H9 (cell line): ENCODE data around the gene EPHA4. TPM values are rescaled to one million over a fixed set of nuclear protein-coding genes. Genes with fewer than 3 reads are reported as not detected.

ENCODE experiments used
- DNase-seq: peaks from one replicate; pipeline ENCODE4 v3.0.0-alpha.2; 2017
- H2AFZ ChIP-seq: one replicate; pipeline ENCODE4 v1.6.1; 2013; ENCODE audit warnings: mild to moderate bottlenecking, low read length, control low read depth, moderate library complexity
- H2AK5ac ChIP-seq: 2 replicates; pipeline ENCODE4 v1.6.1; 2013; ENCODE audit warnings: low read length, control low read depth, mixed read lengths; ENCODE audit not compliant: insufficient read length
- H2BK120ac ChIP-seq: one replicate; pipeline ENCODE4 v1.6.1; 2013; ENCODE audit warnings: low read depth, mild to moderate bottlenecking, low read length, control low read depth, inconsistent platforms; ENCODE audit not compliant: poor library complexity, severe bottlenecking
- H2BK12ac ChIP-seq: 2 replicates; pipeline ENCODE4 v1.6.1; 2013; ENCODE audit warnings: low read length, control low read depth, mixed read lengths, low read depth; ENCODE audit not compliant: insufficient read length
- H2BK15ac ChIP-seq: 2 replicates; pipeline ENCODE4 v1.6.1; 2013; ENCODE audit warnings: low read depth, low read length, control low read depth
- H2BK20ac ChIP-seq: one replicate; pipeline ENCODE4 v1.6.1; 2013; ENCODE audit warnings: low read depth, mild to moderate bottlenecking, low read length, control low read depth, inconsistent platforms; ENCODE audit not compliant: poor library complexity, severe bottlenecking
- H2BK5ac ChIP-seq: 2 replicates; pipeline ENCODE4 v1.6.1; 2013; ENCODE audit warnings: low read length, control low read depth, mixed read lengths; ENCODE audit not compliant: insufficient read length
- H3K14ac ChIP-seq: 2 replicates; pipeline ENCODE4 v1.6.1; 2013; ENCODE audit warnings: low read length, control low read depth; ENCODE audit not compliant: insufficient read depth
- H3K18ac ChIP-seq: 2 replicates; pipeline ENCODE4 v1.6.1; 2013; ENCODE audit warnings: low read depth, mild to moderate bottlenecking, mixed read lengths, low read length, control low read depth; ENCODE audit not compliant: insufficient read length
- H3K23ac ChIP-seq: 2 replicates; pipeline ENCODE4 v1.6.1; 2013; ENCODE audit warnings: low read length, control low read depth, mixed read lengths, low read depth; ENCODE audit not compliant: insufficient read length
- H3K23me2 ChIP-seq: 2 replicates; pipeline ENCODE4 v1.6.1; 2013; ENCODE audit warnings: low read depth, mild to moderate bottlenecking, mixed read lengths, low read length, control low read depth; ENCODE audit not compliant: insufficient read length, poor library complexity, severe bottlenecking
- H3K27ac ChIP-seq: 2 replicates; pipeline ENCODE4 v1.5.1; 2013; ENCODE audit warnings: low read length, control low read depth, mixed read lengths, low read depth; ENCODE audit not compliant: insufficient read length
- H3K27me3 ChIP-seq: 2 replicates; pipeline ENCODE4 v1.6.1; 2013; ENCODE audit warnings: low read length, control low read depth, inconsistent platforms; ENCODE audit not compliant: insufficient read depth
- H3K4ac ChIP-seq: 2 replicates; pipeline ENCODE4 v1.6.1; 2013; ENCODE audit warnings: low read depth, mild to moderate bottlenecking, control low read depth, inconsistent platforms, low read length, moderate library complexity
- H3K4me1 ChIP-seq: 2 replicates; pipeline ENCODE4 v1.6.1; 2013; ENCODE audit warnings: low read length, control low read depth, inconsistent platforms; ENCODE audit not compliant: insufficient read depth
- H3K4me2 ChIP-seq: 2 replicates; pipeline ENCODE4 v1.6.1; 2013; ENCODE audit warnings: low read length, control low read depth, mixed read lengths; ENCODE audit not compliant: insufficient read length, insufficient read depth
- H3K56ac ChIP-seq: 2 replicates; pipeline ENCODE4 v1.6.1; 2013; ENCODE audit warnings: low read depth, mild to moderate bottlenecking, mixed read lengths, low read length, control low read depth; ENCODE audit not compliant: insufficient read length
- H3K79me1 ChIP-seq: 2 replicates; pipeline ENCODE4 v1.6.1; 2013; ENCODE audit warnings: low read depth, mild to moderate bottlenecking, moderate library complexity, low read length, control low read depth, inconsistent platforms; ENCODE audit not compliant: insufficient read depth, poor library complexity, severe bottlenecking
- H3K79me2 ChIP-seq: 2 replicates; pipeline ENCODE4 v1.6.1; 2013; ENCODE audit warnings: low read length, control low read depth, inconsistent platforms; ENCODE audit not compliant: insufficient read depth
- H3K9ac ChIP-seq: 2 replicates; pipeline ENCODE4 v1.6.1; 2013; ENCODE audit warnings: low read length, control low read depth, mixed read lengths; ENCODE audit not compliant: insufficient read length; ENCODE audit errors: extremely low read depth
- H3K9me3 ChIP-seq: one replicate; pipeline ENCODE4 v1.6.1; 2013; ENCODE audit warnings: low read depth, low read length, inconsistent platforms; ENCODE audit not compliant: control insufficient read depth
- H3T11ph ChIP-seq: one replicate; pipeline ENCODE4 v1.6.1; 2013; ENCODE audit warnings: mild to moderate bottlenecking, low read length, control low read depth, inconsistent platforms
- H4K20me1 ChIP-seq: one replicate; pipeline ENCODE4 v1.6.1; 2013; ENCODE audit not compliant: control insufficient read depth, insufficient read length, insufficient read depth
- H4K5ac ChIP-seq: 2 replicates; pipeline ENCODE4 v1.6.1; 2013; ENCODE audit warnings: low read depth, mild to moderate bottlenecking, mixed read lengths, low read length, control low read depth; ENCODE audit not compliant: insufficient read length
- H4K8ac ChIP-seq: replicated peaks from 2 replicates; pipeline ENCODE4 v1.6.1; 2013; ENCODE audit warnings: low read length, control low read depth, mixed read lengths, low read depth; ENCODE audit not compliant: insufficient read length
- H4K91ac ChIP-seq: 2 replicates; pipeline ENCODE4 v1.6.1; 2013; ENCODE audit warnings: low read depth, mild to moderate bottlenecking, moderate library complexity, mixed read lengths, low read length, control low read depth; ENCODE audit not compliant: insufficient read length
- H3K27ac Mint-ChIP-seq, 3 experiments: 2 replicates in 2 of 3; 3 replicates in 1 of 3; pipeline ENCODE4 v1.8.0; 2020 to 2021; ENCODE audit warnings: mixed read lengths in 3 of 3, mild to moderate bottlenecking in 1 of 3, moderate library complexity in 1 of 3
- H3K27me3 Mint-ChIP-seq: 2 replicates; pipeline ENCODE4 v1.8.0; 2021; ENCODE audit warnings: low read depth, mild to moderate bottlenecking, moderate library complexity, mixed read lengths
- H3K36me3 Mint-ChIP-seq, 3 experiments: 2 replicates in 2 of 3; 3 replicates in 1 of 3; pipeline ENCODE4 v1.8.0; 2020 to 2021; ENCODE audit warnings: low read depth in 3 of 3, mixed read lengths in 3 of 3; ENCODE audit not compliant: insufficient read depth in 1 of 3
- H3K4me1 Mint-ChIP-seq, 2 experiments: 2 replicates each; pipeline ENCODE4 v1.8.0; 2020; ENCODE audit warnings: mixed read lengths in 2 of 2
- H3K4me3 Mint-ChIP-seq, 2 experiments: 2 replicates in 1 of 2; 3 replicates in 1 of 2; pipeline ENCODE4 v1.8.0; 2020 to 2021; ENCODE audit warnings: mild to moderate bottlenecking in 2 of 2, mixed read lengths in 2 of 2, moderate library complexity in 1 of 2
- H3K9me3 Mint-ChIP-seq, 2 experiments: 2 replicates in 1 of 2; 3 replicates in 1 of 2; pipeline ENCODE4 v1.8.0; 2020; ENCODE audit warnings: mild to moderate bottlenecking in 2 of 2, mixed read lengths in 2 of 2, moderate library complexity in 1 of 2
- CTCF ChIP-seq: fragments of 200-600 bp; sonication (generic); conservative IDR thresholded peaks from 3 replicates; pipeline ENCODE4 v1.8.0; 2021; ENCODE audit warnings: antibody characterized with exemption, mild to moderate bottlenecking
- WGBS: extraction: QIAGEN DNeasy Blood & Tissue Kit; methylation state at CpG from one replicate; pipeline ENCODE4 v1.1.7; 2013; ENCODE audit warnings: missing lambda C conversion rate, low lambda C conversion rate, mixed read lengths; ENCODE audit not compliant: insufficient read length; ENCODE audit errors: extremely low coverage; 5-methylcytosine and 5-hydroxymethylcytosine counted together
- total RNA-seq: library from RNA; stranded (reverse); gene quantifications from 2 replicates; pipeline ENCODE4 v1.2.1, GENCODE V29; 2021

EPHA4 gene
- total RNA-seq, 1 experiment from 2014 or later, result 25.1 TPM

GRCh38 chr2:221590861-221591365 lies 18.8 kb upstream of the EPHA4 start:
- H2BK12ac ChIP-seq, result no peak overlapping the region
- no peaks in the 10 kb centered on the region for H4K20me1 ChIP-seq
- no peak overlapping the region for H2AK5ac ChIP-seq
- no peak overlapping the region for H3K27ac ChIP-seq
- no peaks in the 10 kb centered on the region for H3K9me3 Mint-ChIP-seq
- H3K79me1 ChIP-seq, result no peaks in the 10 kb centered on the region
- no peaks in the 10 kb centered on the region for H3K27me3 ChIP-seq
- no peak overlapping the region for H2BK20ac ChIP-seq
- no peak overlapping the region for H3T11ph ChIP-seq
- no peaks in the 10 kb centered on the region for H3K9me3 ChIP-seq
- no peaks in the 10 kb centered on the region for H3K36me3 Mint-ChIP-seq
- no peaks in the 10 kb centered on the region for H3K79me2 ChIP-seq
- H3K14ac ChIP-seq, result no peak overlapping the region
- H3K4me1 ChIP-seq, result no peaks in the 10 kb centered on the region
- no peak for DNase-seq
- no peak overlapping the region for H3K4me2 ChIP-seq
- H4K91ac ChIP-seq, result no peak overlapping the region
- H2BK120ac ChIP-seq, result no peak overlapping the region
- no peak overlapping the region for H3K18ac ChIP-seq
- no CpG with 5 or more reads among the region's 4 CpGs for WGBS
- H3K23me2 ChIP-seq, result no peaks in the 10 kb centered on the region
- no peaks in the 10 kb centered on the region for H3K27me3 Mint-ChIP-seq
- no peak overlapping the region for H2BK5ac ChIP-seq
- H3K23ac ChIP-seq, result no peak overlapping the region
- TF ChIP-seq CTCF, result no peak
- H2BK15ac ChIP-seq, result no peak overlapping the region
- no peak overlapping the region for H2AFZ ChIP-seq
- H3K4ac ChIP-seq, result no peak overlapping the region
- H4K8ac ChIP-seq, result no peak overlapping the region
- H3K4me1 Mint-ChIP-seq, result peaks cover 9 to 11% of the 10 kb centered on the region in 2 experiments
- no peak overlapping the region for H3K27ac Mint-ChIP-seq
- H3K56ac ChIP-seq, result no peak overlapping the region
- H3K4me3 Mint-ChIP-seq, result no peak overlapping the region
- no peak overlapping the region for H3K9ac ChIP-seq
- H4K5ac ChIP-seq, result no peak overlapping the region
